H9 (cell line): ENCODE data around the gene TAF4. TPM values are rescaled to one million over a fixed set of nuclear protein-coding genes. Genes with fewer than 3 reads are reported as not detected.

Experiments
- DNase-seq: peaks from one replicate; pipeline ENCODE4 v3.0.0-alpha.2; 2017
- H2AFZ ChIP-seq: one replicate; pipeline ENCODE4 v1.6.1; 2013; ENCODE audit warnings: mild to moderate bottlenecking, low read length, control low read depth, moderate library complexity
- H2AK5ac ChIP-seq: 2 replicates; pipeline ENCODE4 v1.6.1; 2013; ENCODE audit warnings: low read length, control low read depth, mixed read lengths; ENCODE audit not compliant: insufficient read length
- H2BK120ac ChIP-seq: one replicate; pipeline ENCODE4 v1.6.1; 2013; ENCODE audit warnings: low read depth, mild to moderate bottlenecking, low read length, control low read depth, inconsistent platforms; ENCODE audit not compliant: poor library complexity, severe bottlenecking
- H2BK12ac ChIP-seq: 2 replicates; pipeline ENCODE4 v1.6.1; 2013; ENCODE audit warnings: low read length, control low read depth, mixed read lengths, low read depth; ENCODE audit not compliant: insufficient read length
- H2BK15ac ChIP-seq: 2 replicates; pipeline ENCODE4 v1.6.1; 2013; ENCODE audit warnings: low read depth, low read length, control low read depth
- H2BK20ac ChIP-seq: one replicate; pipeline ENCODE4 v1.6.1; 2013; ENCODE audit warnings: low read depth, mild to moderate bottlenecking, low read length, control low read depth, inconsistent platforms; ENCODE audit not compliant: poor library complexity, severe bottlenecking
- H2BK5ac ChIP-seq: 2 replicates; pipeline ENCODE4 v1.6.1; 2013; ENCODE audit warnings: low read length, control low read depth, mixed read lengths; ENCODE audit not compliant: insufficient read length
- H3K14ac ChIP-seq: 2 replicates; pipeline ENCODE4 v1.6.1; 2013; ENCODE audit warnings: low read length, control low read depth; ENCODE audit not compliant: insufficient read depth
- H3K18ac ChIP-seq: 2 replicates; pipeline ENCODE4 v1.6.1; 2013; ENCODE audit warnings: low read depth, mild to moderate bottlenecking, mixed read lengths, low read length, control low read depth; ENCODE audit not compliant: insufficient read length
- H3K23ac ChIP-seq: 2 replicates; pipeline ENCODE4 v1.6.1; 2013; ENCODE audit warnings: low read length, control low read depth, mixed read lengths, low read depth; ENCODE audit not compliant: insufficient read length
- H3K23me2 ChIP-seq: 2 replicates; pipeline ENCODE4 v1.6.1; 2013; ENCODE audit warnings: low read depth, mild to moderate bottlenecking, mixed read lengths, low read length, control low read depth; ENCODE audit not compliant: insufficient read length, poor library complexity, severe bottlenecking
- H3K27ac ChIP-seq: 2 replicates; pipeline ENCODE4 v1.5.1; 2013; ENCODE audit warnings: low read length, control low read depth, mixed read lengths, low read depth; ENCODE audit not compliant: insufficient read length
- H3K27me3 ChIP-seq: 2 replicates; pipeline ENCODE4 v1.6.1; 2013; ENCODE audit warnings: low read length, control low read depth, inconsistent platforms; ENCODE audit not compliant: insufficient read depth
- H3K4ac ChIP-seq: 2 replicates; pipeline ENCODE4 v1.6.1; 2013; ENCODE audit warnings: low read depth, mild to moderate bottlenecking, control low read depth, inconsistent platforms, low read length, moderate library complexity
- H3K4me1 ChIP-seq: 2 replicates; pipeline ENCODE4 v1.6.1; 2013; ENCODE audit warnings: low read length, control low read depth, inconsistent platforms; ENCODE audit not compliant: insufficient read depth
- H3K4me2 ChIP-seq: 2 replicates; pipeline ENCODE4 v1.6.1; 2013; ENCODE audit warnings: low read length, control low read depth, mixed read lengths; ENCODE audit not compliant: insufficient read length, insufficient read depth
- H3K56ac ChIP-seq: 2 replicates; pipeline ENCODE4 v1.6.1; 2013; ENCODE audit warnings: low read depth, mild to moderate bottlenecking, mixed read lengths, low read length, control low read depth; ENCODE audit not compliant: insufficient read length
- H3K79me1 ChIP-seq: 2 replicates; pipeline ENCODE4 v1.6.1; 2013; ENCODE audit warnings: low read depth, mild to moderate bottlenecking, moderate library complexity, low read length, control low read depth, inconsistent platforms; ENCODE audit not compliant: insufficient read depth, poor library complexity, severe bottlenecking
- H3K79me2 ChIP-seq: 2 replicates; pipeline ENCODE4 v1.6.1; 2013; ENCODE audit warnings: low read length, control low read depth, inconsistent platforms; ENCODE audit not compliant: insufficient read depth
- H3K9ac ChIP-seq: 2 replicates; pipeline ENCODE4 v1.6.1; 2013; ENCODE audit warnings: low read length, control low read depth, mixed read lengths; ENCODE audit not compliant: insufficient read length; ENCODE audit errors: extremely low read depth
- H3K9me3 ChIP-seq: one replicate; pipeline ENCODE4 v1.6.1; 2013; ENCODE audit warnings: low read depth, low read length, inconsistent platforms; ENCODE audit not compliant: control insufficient read depth
- H3T11ph ChIP-seq: one replicate; pipeline ENCODE4 v1.6.1; 2013; ENCODE audit warnings: mild to moderate bottlenecking, low read length, control low read depth, inconsistent platforms
- H4K20me1 ChIP-seq: one replicate; pipeline ENCODE4 v1.6.1; 2013; ENCODE audit not compliant: control insufficient read depth, insufficient read length, insufficient read depth
- H4K5ac ChIP-seq: 2 replicates; pipeline ENCODE4 v1.6.1; 2013; ENCODE audit warnings: low read depth, mild to moderate bottlenecking, mixed read lengths, low read length, control low read depth; ENCODE audit not compliant: insufficient read length
- H4K8ac ChIP-seq: replicated peaks from 2 replicates; pipeline ENCODE4 v1.6.1; 2013; ENCODE audit warnings: low read length, control low read depth, mixed read lengths, low read depth; ENCODE audit not compliant: insufficient read length
- H4K91ac ChIP-seq: 2 replicates; pipeline ENCODE4 v1.6.1; 2013; ENCODE audit warnings: low read depth, mild to moderate bottlenecking, moderate library complexity, mixed read lengths, low read length, control low read depth; ENCODE audit not compliant: insufficient read length
- H3K27ac Mint-ChIP-seq, 3 experiments: 2 replicates in 2 of 3; 3 replicates in 1 of 3; pipeline ENCODE4 v1.8.0; 2020 to 2021; ENCODE audit warnings: mixed read lengths in 3 of 3, mild to moderate bottlenecking in 1 of 3, moderate library complexity in 1 of 3
- H3K27me3 Mint-ChIP-seq: 2 replicates; pipeline ENCODE4 v1.8.0; 2021; ENCODE audit warnings: low read depth, mild to moderate bottlenecking, moderate library complexity, mixed read lengths
- H3K36me3 Mint-ChIP-seq, 3 experiments: 2 replicates in 2 of 3; 3 replicates in 1 of 3; pipeline ENCODE4 v1.8.0; 2020 to 2021; ENCODE audit warnings: low read depth in 3 of 3, mixed read lengths in 3 of 3; ENCODE audit not compliant: insufficient read depth in 1 of 3
- H3K4me1 Mint-ChIP-seq, 2 experiments: 2 replicates each; pipeline ENCODE4 v1.8.0; 2020; ENCODE audit warnings: mixed read lengths in 2 of 2
- H3K4me3 Mint-ChIP-seq, 2 experiments: 2 replicates in 1 of 2; 3 replicates in 1 of 2; pipeline ENCODE4 v1.8.0; 2020 to 2021; ENCODE audit warnings: mild to moderate bottlenecking in 2 of 2, mixed read lengths in 2 of 2, moderate library complexity in 1 of 2
- H3K9me3 Mint-ChIP-seq, 2 experiments: 2 replicates in 1 of 2; 3 replicates in 1 of 2; pipeline ENCODE4 v1.8.0; 2020; ENCODE audit warnings: mild to moderate bottlenecking in 2 of 2, mixed read lengths in 2 of 2, moderate library complexity in 1 of 2
- WGBS: extraction: QIAGEN DNeasy Blood & Tissue Kit; methylation state at CpG from one replicate; pipeline ENCODE4 v1.1.7; 2013; ENCODE audit warnings: missing lambda C conversion rate, low lambda C conversion rate, mixed read lengths; ENCODE audit not compliant: insufficient read length; ENCODE audit errors: extremely low coverage; 5-methylcytosine and 5-hydroxymethylcytosine counted together
- total RNA-seq: library from RNA; stranded (reverse); gene quantifications from 2 replicates; pipeline ENCODE4 v1.2.1, GENCODE V29; 2021
- TF ChIP-seq, protein P1 (sequence below): fragments of 200-600 bp; sonication (generic); conservative IDR thresholded peaks from 3 replicates; pipeline ENCODE4 v1.8.0; 2021; ENCODE audit warnings: antibody characterized with exemption, mild to moderate bottlenecking

The TAF4 gene
- total RNA-seq, 1 experiment from 2014 or later, result 30.8 TPM

DNA sequence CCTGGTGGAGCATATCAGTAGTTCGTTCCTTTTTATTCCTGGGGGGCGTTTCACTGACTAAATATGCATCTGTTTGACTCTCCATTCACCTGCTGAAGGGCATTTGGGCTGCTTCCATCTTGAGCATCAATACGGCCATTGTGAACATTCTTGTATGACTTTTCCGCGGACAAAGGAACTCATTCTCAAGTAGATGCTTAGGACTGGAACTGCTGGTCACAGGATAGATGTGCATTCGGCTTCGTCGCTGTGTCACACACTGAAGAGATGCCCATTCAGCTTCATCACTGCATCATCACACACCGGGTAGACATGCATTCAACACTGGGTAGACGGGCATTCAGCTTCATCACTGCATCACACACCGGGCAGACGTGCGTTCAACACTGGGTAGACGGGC is 95.3 kb downstream of the TAF4 start:
- no CpG with 5 or more reads among the region's 14 CpGs for WGBS
- H3K9me3 ChIP-seq, result no peaks in the 10 kb centered on the region
- Mint-ChIP-seq H3K4me1 (peaks cover 0 to 11% of the 10 kb centered on the region in 2 experiments; a peak in 2 of 4 replicates), H3K27me3 (no peaks in the 10 kb centered on the region; the same call in 1 of the 2 replicates), H3K27ac (no peak overlapping the region), H3K36me3 (peaks cover 20 to 30% (median 25%) of the 10 kb centered on the region in 3 experiments; a peak in 6 of 7 replicates), H3K4me3 (no peak overlapping the region), H3K9me3 (no peaks in the 10 kb centered on the region)
- no peak overlapping the region for H3K18ac ChIP-seq
- no peak overlapping the region for H3K4me2 ChIP-seq
- H3K4ac ChIP-seq, result no peak overlapping the region
- H3K23me2 ChIP-seq, result no peaks in the 10 kb centered on the region
- no peak overlapping the region for H3K9ac ChIP-seq
- no peak overlapping the region for H3K14ac ChIP-seq
- H4K20me1 ChIP-seq, result no peaks in the 10 kb centered on the region
- H3K27me3 ChIP-seq, result peaks cover 2% of the 10 kb centered on the region; the same call in 1 of the 2 replicates
- TF ChIP-seq, protein P1, sequence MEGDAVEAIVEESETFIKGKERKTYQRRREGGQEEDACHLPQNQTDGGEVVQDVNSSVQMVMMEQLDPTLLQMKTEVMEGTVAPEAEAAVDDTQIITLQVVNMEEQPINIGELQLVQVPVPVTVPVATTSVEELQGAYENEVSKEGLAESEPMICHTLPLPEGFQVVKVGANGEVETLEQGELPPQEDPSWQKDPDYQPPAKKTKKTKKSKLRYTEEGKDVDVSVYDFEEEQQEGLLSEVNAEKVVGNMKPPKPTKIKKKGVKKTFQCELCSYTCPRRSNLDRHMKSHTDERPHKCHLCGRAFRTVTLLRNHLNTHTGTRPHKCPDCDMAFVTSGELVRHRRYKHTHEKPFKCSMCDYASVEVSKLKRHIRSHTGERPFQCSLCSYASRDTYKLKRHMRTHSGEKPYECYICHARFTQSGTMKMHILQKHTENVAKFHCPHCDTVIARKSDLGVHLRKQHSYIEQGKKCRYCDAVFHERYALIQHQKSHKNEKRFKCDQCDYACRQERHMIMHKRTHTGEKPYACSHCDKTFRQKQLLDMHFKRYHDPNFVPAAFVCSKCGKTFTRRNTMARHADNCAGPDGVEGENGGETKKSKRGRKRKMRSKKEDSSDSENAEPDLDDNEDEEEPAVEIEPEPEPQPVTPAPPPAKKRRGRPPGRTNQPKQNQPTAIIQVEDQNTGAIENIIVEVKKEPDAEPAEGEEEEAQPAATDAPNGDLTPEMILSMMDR, result no peak
- H3K4me1 ChIP-seq, result no peaks in the 10 kb centered on the region
- H3K79me2 ChIP-seq, result no peaks in the 10 kb centered on the region
- no peak overlapping the region for H2BK5ac ChIP-seq
- H3K23ac ChIP-seq, result no peak overlapping the region
- H2BK15ac ChIP-seq, result no peak overlapping the region
- no peak overlapping the region for H4K5ac ChIP-seq
- H2BK120ac ChIP-seq, result no peak overlapping the region
- no peak overlapping the region for H3T11ph ChIP-seq
- no peak overlapping the region for H4K8ac ChIP-seq
- DNase-seq, result no peak
- H3K79me1 ChIP-seq, result no peaks in the 10 kb centered on the region
- no peak overlapping the region for H2BK12ac ChIP-seq
- H2BK20ac ChIP-seq, result no peak overlapping the region
- H4K91ac ChIP-seq, result no peak overlapping the region
- H3K56ac ChIP-seq, result no peak overlapping the region
- H2AFZ ChIP-seq, result no peak overlapping the region
- H3K27ac ChIP-seq, result no peak overlapping the region
- no peak overlapping the region for H2AK5ac ChIP-seq
